Choroid plexus epithelial cell (primary cell): ENCODE data around the gene SLC12A6.

Experiments used
- DNase-seq: peaks from one replicate; pipeline ENCODE4 v3.0.0-alpha.2; 2010; ENCODE audit warnings: low read depth
- H3K4me3 ChIP-seq: 2 replicates; pipeline ENCODE4 v1.5.1; 2011; ENCODE audit warnings: low read depth, mild to moderate bottlenecking, control low read depth, low read length, moderate library complexity
- CTCF ChIP-seq: conservative IDR thresholded peaks from 2 replicates; pipeline ENCODE4 v1.5.1; 2011; ENCODE audit warnings: low read depth, mild to moderate bottlenecking, control low read depth, inconsistent platforms, low read length, moderate library complexity

SLC12A6 gene

GRCh38 chr15:34314491-34315490 lies 22.8 kb downstream of the SLC12A6 start:
- H3K4me3 ChIP-seq, result no peak overlapping the region
- TF ChIP-seq CTCF, result no peak
- DNase-seq, result no peak

GRCh38 chr15:34311563-34311962 lies 26.0 kb downstream of the SLC12A6 start:
- TF ChIP-seq CTCF, result no peak
- no peak for DNase-seq
- no peak overlapping the region for H3K4me3 ChIP-seq

- DNase-seq, result peak; percentile 77
- H3K4me3 ChIP-seq, result no peak overlapping the region
- TF ChIP-seq CTCF, result no peak
Observed at GRCh38 chr15:34304613-34305012, 33.0 kb downstream of the SLC12A6 start.

GRCh38 chr15:34301058-34301457 lies 36.5 kb downstream of the SLC12A6 start:
- no peak overlapping the region for H3K4me3 ChIP-seq
- TF ChIP-seq CTCF, result no peak
- DNase-seq, result no peak

GRCh38 chr15:34297059-34297458 lies 40.5 kb downstream of the SLC12A6 start:
- no peak for DNase-seq
- TF ChIP-seq CTCF, result no peak

GRCh38 chr15:34292621-34293020 lies 45.0 kb downstream of the SLC12A6 start:
- no peak for DNase-seq
- TF ChIP-seq CTCF, result no peak
- H3K4me3 ChIP-seq, result no peak overlapping the region

More at GRCh38 chr15:34297059-34297458, 40.5 kb downstream of the SLC12A6 start:
- no peak overlapping the region for H3K4me3 ChIP-seq

GRCh38 chr15:34284937-34285336 lies 52.6 kb downstream of the SLC12A6 start:
- peak; percentile 25 for DNase-seq
- H3K4me3 ChIP-seq, result no peak overlapping the region
- no peak for TF ChIP-seq CTCF
